GM12878 (cell line): ENCODE measurements around the gene ANKRD44. TPM values are rescaled to one million over a fixed set of nuclear protein-coding genes. Genes with fewer than 3 reads are reported as not detected.

Experiments
- ATAC-seq: fragments of 200-7000 bp; cut with Tn5 transposase; 3 replicates; pipeline ENCODE4 v1.9.1; 2020; ENCODE audit warnings: mild to moderate bottlenecking, moderate library complexity
- BruUV-seq: library from RNA; stranded (reverse); fragments of 400-500 nt; replicated peaks from 2 replicates; lab custom pipeline; 2021; lab: Mats Ljungman, UMichigan
- CTCF ChIA-PET: fragments of 300-600 bp; sonication (Branson Sonifier 250); formaldehyde crosslinking; extraction: SDS; loops from one replicate; lab custom pipeline; 2021; ENCODE audit warnings: inconsistent platforms; lab: Yijun Ruan, JAX
- POLR2A ChIA-PET: fragments of 350-600 bp; formaldehyde crosslinking; extraction: SDS; loops from one replicate; lab custom pipeline; 2021; ENCODE audit warnings: inconsistent platforms; lab: Charles Lee
- RAD21 ChIA-PET: fragments of 300-600 bp; sonication (Branson Sonifier 250); formaldehyde crosslinking; loops from one replicate; lab custom pipeline; 2023; ENCODE audit warnings: antibody characterized with exemption; ENCODE audit not compliant: unreplicated experiment; lab: Charles Lee
- SMC1A ChIA-PET: fragments of 300-600 bp; sonication (Branson Sonifier 250); formaldehyde crosslinking; loops from one replicate; lab custom pipeline; 2023; ENCODE audit not compliant: unreplicated experiment, uncharacterized antibody; lab: Charles Lee
- DNase-seq: peaks from one replicate; pipeline ENCODE4 v3.0.0-alpha.2; 2011; ENCODE audit warnings: low read depth, low spot score
- FAIRE-seq: peaks from 3 replicates; lab custom pipeline; 2011; peaks lifted over from hg19 to GRCh38; lab: Jason Lieb, UNC
- H2AFZ ChIP-seq: 2 replicates; pipeline ENCODE4 v1.6.0; 2011; ENCODE audit warnings: low read depth, low read length, control low read depth; ENCODE audit not compliant: control insufficient read depth
- H3K27ac ChIP-seq: 2 replicates; pipeline ENCODE4 v1.5.1; 2011; ENCODE audit warnings: control low read depth; ENCODE audit not compliant: control insufficient read depth, insufficient read depth
- H3K27me3 ChIP-seq, 2 experiments: replicated peaks in 1 of 2; 2 replicates each; pipeline versions ENCODE4 v1.6.0 to v1.6.1; 2011; ENCODE audit warnings: low read length in 1 of 2; ENCODE audit not compliant: control insufficient read depth in 2 of 2, insufficient read depth in 2 of 2
- H3K36me3 ChIP-seq, 2 experiments: 2 replicates each; pipeline ENCODE4 v1.5.1; 2011; ENCODE audit warnings: low read length in 1 of 2; ENCODE audit not compliant: control insufficient read depth in 2 of 2, insufficient read depth in 2 of 2
- H3K4me1 ChIP-seq: 2 replicates; pipeline ENCODE4 v1.6.1; 2011; ENCODE audit warnings: mild to moderate bottlenecking, low read length, moderate library complexity, mixed read lengths; ENCODE audit not compliant: control insufficient read depth, insufficient read depth
- H3K4me2 ChIP-seq: 2 replicates; pipeline ENCODE4 v1.6.0; 2011; ENCODE audit warnings: control low read depth; ENCODE audit not compliant: control insufficient read depth, insufficient read depth
- H3K4me3 ChIP-seq: fragments of 200-600 bp; sonication (generic); 2 replicates; pipeline ENCODE4 v1.5.1; 2016
- H3K79me2 ChIP-seq: 2 replicates; pipeline ENCODE4 v1.6.0; 2011; ENCODE audit warnings: low read length; ENCODE audit not compliant: control insufficient read depth, insufficient read depth
- H3K9ac ChIP-seq: 2 replicates; pipeline ENCODE4 v1.8.0; 2011; ENCODE audit warnings: low read length, control low read depth, mixed read lengths; ENCODE audit not compliant: control insufficient read depth, insufficient read depth
- H3K9me3 ChIP-seq: replicated peaks from 3 replicates; pipeline ENCODE4 v1.5.1; 2011; ENCODE audit warnings: mild to moderate bottlenecking, low read length; ENCODE audit not compliant: control insufficient read depth, insufficient read depth
- H4K20me1 ChIP-seq: 2 replicates; pipeline ENCODE4 v1.6.0; 2011; ENCODE audit not compliant: control insufficient read depth, insufficient read depth
- E4F1 ChIP-seq: fragments of 450-650 bp; IDR thresholded peaks from 2 replicates; pipeline ENCODE4 v1.6.1; 2018; ENCODE audit warnings: borderline replicate concordance, mild to moderate bottlenecking; ENCODE audit not compliant: partially characterized antibody
- EGR1 ChIP-seq, 2 experiments: IDR thresholded peaks; 1 replicate in 1 of 2; 2 replicates in 1 of 2; pipeline ENCODE4 v1.6.1; 2011 to 2012; ENCODE audit warnings: low read depth in 2 of 2, low read length in 2 of 2, borderline replicate concordance in 1 of 2, mild to moderate bottlenecking in 1 of 2, moderate library complexity in 1 of 2
- HDGF ChIP-seq: fragments of 450-650 bp; IDR thresholded peaks from 2 replicates; pipeline ENCODE4 v1.6.1; 2016; ENCODE audit warnings: antibody characterized with exemption
- IKZF2 ChIP-seq, 2 experiments: fragments of 450-650 bp; IDR thresholded peaks; 2 replicates each; pipeline ENCODE4 v1.6.1; 2017; ENCODE audit warnings: mild to moderate bottlenecking in 2 of 2, moderate library complexity in 2 of 2
- NBN ChIP-seq: fragments of 450-650 bp; IDR thresholded peaks from 2 replicates; pipeline ENCODE4 v1.6.1; 2016
- PKNOX1 ChIP-seq: fragments of 450-650 bp; IDR thresholded peaks from 2 replicates; pipeline ENCODE4 v1.6.1; 2016; ENCODE audit warnings: mild to moderate bottlenecking
- WGBS: methylation state at CpG from one replicate; pipeline ENCODE4 v1.1.6; 2016; ENCODE audit warnings: low lambda C conversion rate; ENCODE audit not compliant: insufficient replicate concordance, insufficient coverage; ENCODE audit errors: missing lambda C conversion rate; 5-methylcytosine and 5-hydroxymethylcytosine counted together
- in situ Hi-C: fragments of 300-500 bp; cut with MboI; formaldehyde crosslinking; loops from 9 replicates; pipeline ENCODE4 v1.14.3; 2018; ENCODE audit warnings: mixed read lengths
- intact Hi-C: fragments of 100-400 bp; cut with micrococcal nuclease; formaldehyde crosslinking; loops from one replicate; pipeline ENCODE4 v1.14.2; 2022; ENCODE audit not compliant: unreplicated experiment
- polyA plus RNA-seq, 11 experiments: library from polyadenylated mRNA; depleted of rRNA in 4 of 11; unstranded in 6 of 11; stranded (reverse) in 5 of 11; fragments of >200 nt; fragmentation: Nextera tagmentation in 4 of 11; fragmentation: Illumina TruSeq in 1 of 11; extraction: Ambion mirVana in 4 of 11; extraction: Trizol in 1 of 11; gene quantifications; 1 replicate in 1 of 11; 2 replicates in 10 of 11; pipeline versions ENCODE4 v1.2.1 to v1.2.3, GENCODE V29; 2011 to 2016; ENCODE audit warnings: inconsistent platforms in 2 of 11, missing spikeins in 2 of 11, low read depth in 1 of 11
- total RNA-seq, 4 experiments: library from RNA; depleted of rRNA in 3 of 4; stranded (reverse); fragments of >200 nt in 3 of 4; fragmentation: Illumina TruSeq in 1 of 4; extraction: Trizol in 1 of 4; gene quantifications; 2 replicates each; pipeline versions ENCODE4 v1.2.1 to v1.2.3, GENCODE V29; 2013 to 2021

The ANKRD44 gene
- total and polyA plus RNA-seq, 10 of the 15 experiments (the other 5 are each of a cell fraction or from before 2014, with no cell fraction given) = 19.1 to 99.1 (median 59.6) TPM

GRCh38 chr2:197158591-197159550 is 151.7 kb downstream of the ANKRD44 start:
- H3K27me3 ChIP-seq = no peaks in the 10 kb centered on the region
- H3K9ac ChIP-seq = no peak overlapping the region
- intact Hi-C loops (no loop called here), in situ Hi-C loops (no loop called here)
- peaks cover 29% of the 10 kb centered on the region for H3K4me1 ChIP-seq
- H2AFZ ChIP-seq = no peak overlapping the region
- ChIA-PET POLR2A (interaction anchor here (0.6 to 1.6 kb wide), 8 partner anchors 11 to 276 kb away, joined by 3 to 6 read pairs (median 3); partner anchors contain the start of gene SF3B1), SMC1A (interaction anchor here (0.7 to 5.6 kb wide), 21 partner anchors 9 to 273 kb away, joined by 3 to 55 read pairs (median 4); no protein-coding TSS in a partner anchor), CTCF (interaction anchor here (0.7 to 4.7 kb wide), 14 partner anchors 10 to 190 kb away, joined by 3 to 49 read pairs (median 4); no protein-coding TSS in a partner anchor), RAD21 (interaction anchor here (0.5 to 2.4 kb wide), 13 partner anchors 10 to 290 kb away, joined by 3 to 24 read pairs (median 3); no protein-coding TSS in a partner anchor)
- H3K27ac ChIP-seq = 0 out of 2 replicates have a peak overlapping the region, but pooled peaks have one; percentile 15
- DNase-seq (no peak), FAIRE-seq (no peak), ATAC-seq (peak; percentile 52)
- H3K4me3 ChIP-seq = peak overlapping the region; percentile 1; the same call in 1 of the 2 replicates
- 0 out of 2 replicates have a peak, but pooled peaks have one; percentile 12 for TF ChIP-seq NBN
- TF ChIP-seq PKNOX1 = no peak
- no peak for TF ChIP-seq IKZF2 (IDR thresholded peaks at IDR 0.05)
- TF ChIP-seq HDGF = peak; percentile 77; the same call in 1 of the 2 replicates
- TF ChIP-seq EGR1 (IDR thresholded peaks at IDR 0.05; ENCODE audit: borderline replicate concordance in 1 of 2, low read depth in 2 of 2, low read length in 2 of 2) = no peak
- peak; percentile 20 for TF ChIP-seq E4F1
- H3K4me2 ChIP-seq = peak overlapping the region; percentile 71; the same call in 1 of the 2 replicates
- WGBS = 2% methylated on average over 7 of the region's 7 CpGs
- H3K79me2 ChIP-seq = peaks cover 23% of the 10 kb centered on the region
- no peaks in the 10 kb centered on the region for H3K36me3 ChIP-seq
- BruUV-seq = no TSS peak
- H3K9me3 ChIP-seq = peaks cover 5% of the 10 kb centered on the region; the same call in 2 of the 3 replicates
- H4K20me1 ChIP-seq = no peaks in the 10 kb centered on the region
